ENCODE measurements around the gene SREBF2. TPM values are rescaled to one million over a fixed set of nuclear protein-coding genes. Genes with fewer than 3 reads are reported as not detected.

Gene SREBF2
- total and polyA plus RNA-seq, 2 of the 8 experiments (the other 6 are each of a cell fraction or from before 2014, with no cell fraction given), result 125 to 144 TPM

DNA sequence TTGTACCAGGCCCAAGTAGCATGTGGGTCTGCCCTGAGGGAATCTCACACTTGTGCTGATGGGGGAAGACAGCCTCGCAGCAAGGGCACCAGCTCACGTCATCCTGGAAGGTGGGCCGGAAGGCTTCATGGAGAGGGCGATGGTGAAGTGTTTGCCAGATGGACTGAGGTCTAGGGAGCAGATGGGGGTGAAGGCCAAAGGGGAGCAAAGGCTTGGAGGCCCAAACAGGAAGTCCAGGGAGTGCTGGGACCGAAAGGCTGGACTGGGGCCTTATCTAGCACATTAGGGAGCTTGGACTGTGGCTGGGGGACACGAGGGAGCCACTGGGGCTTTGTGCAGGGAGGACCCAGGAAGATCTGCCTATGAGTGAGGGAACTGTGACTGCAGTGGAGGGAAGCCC, 94.9 kb downstream of the SREBF2 start:
- Histone ChIP-seq H3K23ac (ENCODE audit: insufficient read length) (no peak overlapping the region), H3K18ac (ENCODE audit: extremely low read depth, low read length) (peak overlapping the region; percentile 15; the same call in 1 of the 2 replicates), H3K4me3 (ENCODE audit: extremely low read depth in 1 of 4, insufficient read depth in 2 of 4, low read depth in 3 of 4, low read length in 4 of 4) (no peak overlapping the region), H3K4ac (replicated peaks; ENCODE audit: insufficient read length, low read depth, low read length) (no peak overlapping the region), H2BK120ac (replicated peaks; ENCODE audit: low read depth, low read length) (no peak overlapping the region), H4K8ac (ENCODE audit: extremely low read depth, insufficient read depth, low read length) (peak overlapping the region; percentile 57; the same call in 1 of the 2 replicates), H3K56ac (replicated peaks; ENCODE audit: insufficient read length, low read depth, low read length) (no peak overlapping the region), H2BK20ac (ENCODE audit: low read length) (no peak overlapping the region), H3K27ac (ENCODE audit: low read depth, low read length) (no peak overlapping the region), H3K79me1 (ENCODE audit: low read depth, low read length) (no peaks in the 10 kb centered on the region), H3K27me3 (replicated peaks in 1 of 4; ENCODE audit: control insufficient read depth in 3 of 4, extremely low read depth in 1 of 4, insufficient read depth in 3 of 4, low read length in 3 of 4) (peaks cover 13 to 55% (median 41%) of the 10 kb centered on the region in 4 experiments), H4K91ac (replicated peaks; ENCODE audit: insufficient read length, low read length) (peak overlapping the region; percentile 34), H4K20me1 (replicated peaks in 1 of 2; ENCODE audit: control insufficient read depth in 1 of 2, insufficient read depth in 2 of 2, low read length in 2 of 2) (peaks cover 3 to 7% of the 10 kb centered on the region in 2 experiments), H2AK5ac (ENCODE audit: low read depth, low read length) (peak overlapping the region; percentile 59; the same call in 1 of the 2 replicates), H3K9me3 (ENCODE audit: insufficient read depth in 2 of 2, low read depth in 1 of 2, low read length in 1 of 2) (no peaks in the 10 kb centered on the region), H2BK15ac (ENCODE audit: low read length) (peak overlapping the region; percentile 53; the same call in 1 of the 2 replicates), H3K79me2 (ENCODE audit: control insufficient read depth in 1 of 2, insufficient read depth in 2 of 2, low read length in 2 of 2) (no peaks in the 10 kb centered on the region), H3K4me1 (replicated peaks in 1 of 4; ENCODE audit: control insufficient read depth in 3 of 4, insufficient read depth in 4 of 4, low read length in 3 of 4) (peaks cover 0 to 24% (median 15%) of the 10 kb centered on the region in 4 experiments; a peak in 6 of 7 replicates), H3K14ac (ENCODE audit: insufficient read length) (no peak overlapping the region), H3K9ac (replicated peaks in 1 of 4; ENCODE audit: extremely low read depth in 1 of 4, low read depth in 3 of 4, low read length in 3 of 4) (no peak overlapping the region), H3K23me2 (ENCODE audit: low read depth, low read length) (peaks cover 4% of the 10 kb centered on the region; the same call in 1 of the 2 replicates), H3K36me3 (ENCODE audit: control insufficient read depth in 2 of 4, insufficient read depth in 4 of 4, low read length in 3 of 4) (no peaks in the 10 kb centered on the region), H4K5ac (ENCODE audit: insufficient read length, low read depth, low read length) (no peak overlapping the region), H2BK12ac (ENCODE audit: low read depth, low read length) (peak overlapping the region; percentile 3; the same call in 1 of the 2 replicates), H2AFZ (ENCODE audit: low read length) (no peak overlapping the region), H2BK5ac (ENCODE audit: low read depth, low read length) (no peak overlapping the region), H3K4me2 (ENCODE audit: insufficient read depth in 1 of 2, low read depth in 2 of 2, low read length in 2 of 2) (no peak overlapping the region)
- ChIA-PET POLR2A (ENCODE audit: partially characterized antibody) (interaction anchor here (0.6 to 3.7 kb wide), 12 partner anchors 8 to 514 kb away, joined by 3 to 17 read pairs (median 8); partner anchors contain the start of gene CENPM), CTCF (ENCODE audit: partially characterized antibody) (interaction anchor here (1.1 to 5.9 kb wide), 10 partner anchors 11 to 261 kb away, joined by 3 to 77 read pairs (median 6); no protein-coding TSS in a partner anchor)
- DNase-seq (ENCODE audit: low read depth in 1 of 2, low spot score in 2 of 2), result no peak
- 84% methylated on average over 6 of the region's 6 CpGs; no CpG with 5 or more reads in 1 of the 2 experiments for WGBS, 2 experiments (ENCODE audit: extremely low coverage in 1 of 2, insufficient coverage in 1 of 2, insufficient read length in 1 of 2, insufficient replicate concordance in 2 of 2, low coverage in 1 of 2, low lambda C conversion rate in 2 of 2, missing lambda C conversion rate in 1 of 2)
- FAIRE-seq, result no peak
- TF ChIP-seq JUN (IDR thresholded peaks at IDR 0.05; ENCODE audit: low read depth, low read length), result no peak
- TF ChIP-seq TBP (IDR thresholded peaks at IDR 0.05; ENCODE audit: low read depth, low read length), result no peak
- TF ChIP-seq SAP30 (IDR thresholded peaks at IDR 0.05; ENCODE audit: insufficient read depth, insufficient replicate concordance, low read length), result no peak
- TF ChIP-seq SIRT6 (IDR thresholded peaks at IDR 0.05; ENCODE audit: low read length), result no peak
- TF ChIP-seq PHF8 (conservative IDR thresholded peaks at IDR 0.05; ENCODE audit: low read depth, low read length), result no peak
- TF ChIP-seq TAF1 (IDR thresholded peaks at IDR 0.05; ENCODE audit: low read depth, low read length), result no peak
- no peak for TF ChIP-seq RAD21 (IDR thresholded peaks at IDR 0.05 in 1 of 2, conservative IDR thresholded peaks at IDR 0.05 in 1 of 2; ENCODE audit: low read depth in 2 of 2, low read length in 2 of 2)
- no peak; a peak in 1 of 3 replicates for TF ChIP-seq POLR2A (IDR thresholded peaks at IDR 0.05; ENCODE audit: control extremely low read depth in 1 of 2, low read depth in 2 of 2, low read length in 2 of 2)
- no peak for TF ChIP-seq EZH2 (IDR thresholded peaks at IDR 0.05; ENCODE audit: low read depth, low read length, severe bottlenecking)
- no peak for TF ChIP-seq SP1 (IDR thresholded peaks at IDR 0.05; ENCODE audit: low read depth, low read length)
- no peak for TF ChIP-seq JUND (IDR thresholded peaks at IDR 0.05; ENCODE audit: low read length)
- no peak for TF ChIP-seq BRCA1 (IDR thresholded peaks at IDR 0.05; ENCODE audit: low read depth, low read length)
- TF ChIP-seq POU5F1 (IDR thresholded peaks at IDR 0.05; ENCODE audit: low read depth, low read length), result no peak
- TF ChIP-seq FOSL1 (IDR thresholded peaks at IDR 0.05; ENCODE audit: insufficient read depth, low read depth, low read length), result no peak
- TF ChIP-seq CEBPB (IDR thresholded peaks at IDR 0.05; ENCODE audit: low read depth, low read length), result no peak

All from H1 (cell line).